ENCODE measurements around the gene BMP5. TPM values are rescaled to one million over a fixed set of nuclear protein-coding genes. Genes with fewer than 3 reads are reported as not detected.
A peak's percentile ranks its signal among the peaks of the same experiment; 100 is the strongest.

BMP5 gene
- total and polyA plus RNA-seq, 2 donors (not counting 1 experiment from before 2014, with no cell fraction given): 1.5 TPM; not detected in 1

DNA sequence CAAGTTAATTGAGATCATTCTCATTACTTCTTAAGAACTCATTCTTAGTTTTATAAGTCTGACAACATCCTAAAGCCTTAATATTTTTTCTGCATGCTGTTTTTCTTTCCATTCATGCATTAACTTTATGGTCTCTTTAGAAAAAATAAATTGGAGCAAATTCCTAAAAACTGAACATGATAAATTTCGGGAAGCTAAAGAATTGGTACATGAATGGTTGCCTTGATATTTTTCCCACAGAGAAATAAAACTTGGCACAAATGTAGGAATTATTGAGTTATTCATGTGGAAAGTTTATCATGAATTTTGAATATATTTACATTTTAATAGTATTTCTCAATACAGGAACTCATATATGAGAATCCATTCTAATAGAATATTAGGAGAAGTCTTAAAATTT is 115.9 kb downstream of the BMP5 start:
- Histone ChIP-seq H3K4me3 (replicated peaks in 1 of 4; ENCODE audit: control extremely low read depth in 1 of 4, insufficient read depth in 1 of 4, low read depth in 3 of 4, low read length in 4 of 4) (no peak overlapping the region), H4K20me1 (ENCODE audit: control insufficient read depth, extremely low read depth, insufficient read depth, low read length) (no peaks in the 10 kb centered on the region), H3K4me1 (ENCODE audit: control insufficient read depth, extremely low read depth, insufficient read depth, low read length) (peaks cover 2% of the 10 kb centered on the region), H3K36me3 (ENCODE audit: control insufficient read depth, insufficient read depth, low read length) (no peaks in the 10 kb centered on the region), H3K9ac (ENCODE audit: insufficient read depth, low read length) (no peak overlapping the region), H3K27ac (ENCODE audit: insufficient read depth, low read length) (no peak overlapping the region), H3K27me3 (ENCODE audit: control insufficient read depth, insufficient read depth, low read length) (no peaks in the 10 kb centered on the region), H3K79me2 (ENCODE audit: control insufficient read depth, insufficient read depth, low read length) (no peaks in the 10 kb centered on the region), H3K4me2 (ENCODE audit: extremely low read depth, insufficient read depth, low read length) (no peak overlapping the region), H2AFZ (ENCODE audit: low read length) (no peak overlapping the region), H3K9me3 (ENCODE audit: control insufficient read depth, insufficient read depth, low read depth, low read length) (no peaks in the 10 kb centered on the region)
- TF ChIP-seq, protein P1, sequence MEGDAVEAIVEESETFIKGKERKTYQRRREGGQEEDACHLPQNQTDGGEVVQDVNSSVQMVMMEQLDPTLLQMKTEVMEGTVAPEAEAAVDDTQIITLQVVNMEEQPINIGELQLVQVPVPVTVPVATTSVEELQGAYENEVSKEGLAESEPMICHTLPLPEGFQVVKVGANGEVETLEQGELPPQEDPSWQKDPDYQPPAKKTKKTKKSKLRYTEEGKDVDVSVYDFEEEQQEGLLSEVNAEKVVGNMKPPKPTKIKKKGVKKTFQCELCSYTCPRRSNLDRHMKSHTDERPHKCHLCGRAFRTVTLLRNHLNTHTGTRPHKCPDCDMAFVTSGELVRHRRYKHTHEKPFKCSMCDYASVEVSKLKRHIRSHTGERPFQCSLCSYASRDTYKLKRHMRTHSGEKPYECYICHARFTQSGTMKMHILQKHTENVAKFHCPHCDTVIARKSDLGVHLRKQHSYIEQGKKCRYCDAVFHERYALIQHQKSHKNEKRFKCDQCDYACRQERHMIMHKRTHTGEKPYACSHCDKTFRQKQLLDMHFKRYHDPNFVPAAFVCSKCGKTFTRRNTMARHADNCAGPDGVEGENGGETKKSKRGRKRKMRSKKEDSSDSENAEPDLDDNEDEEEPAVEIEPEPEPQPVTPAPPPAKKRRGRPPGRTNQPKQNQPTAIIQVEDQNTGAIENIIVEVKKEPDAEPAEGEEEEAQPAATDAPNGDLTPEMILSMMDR (conservative IDR thresholded peaks at IDR 0.05 in 1 of 2, IDR thresholded peaks at IDR 0.05 in 1 of 2; ENCODE audit: low read depth in 1 of 2, low read length in 2 of 2): no peak
- TF ChIP-seq EZH2 (IDR thresholded peaks at IDR 0.05; ENCODE audit: low read length, missing control alignments): no peak
- DNase-seq (ENCODE audit: low read depth in 2 of 2): no peak

DNA sequence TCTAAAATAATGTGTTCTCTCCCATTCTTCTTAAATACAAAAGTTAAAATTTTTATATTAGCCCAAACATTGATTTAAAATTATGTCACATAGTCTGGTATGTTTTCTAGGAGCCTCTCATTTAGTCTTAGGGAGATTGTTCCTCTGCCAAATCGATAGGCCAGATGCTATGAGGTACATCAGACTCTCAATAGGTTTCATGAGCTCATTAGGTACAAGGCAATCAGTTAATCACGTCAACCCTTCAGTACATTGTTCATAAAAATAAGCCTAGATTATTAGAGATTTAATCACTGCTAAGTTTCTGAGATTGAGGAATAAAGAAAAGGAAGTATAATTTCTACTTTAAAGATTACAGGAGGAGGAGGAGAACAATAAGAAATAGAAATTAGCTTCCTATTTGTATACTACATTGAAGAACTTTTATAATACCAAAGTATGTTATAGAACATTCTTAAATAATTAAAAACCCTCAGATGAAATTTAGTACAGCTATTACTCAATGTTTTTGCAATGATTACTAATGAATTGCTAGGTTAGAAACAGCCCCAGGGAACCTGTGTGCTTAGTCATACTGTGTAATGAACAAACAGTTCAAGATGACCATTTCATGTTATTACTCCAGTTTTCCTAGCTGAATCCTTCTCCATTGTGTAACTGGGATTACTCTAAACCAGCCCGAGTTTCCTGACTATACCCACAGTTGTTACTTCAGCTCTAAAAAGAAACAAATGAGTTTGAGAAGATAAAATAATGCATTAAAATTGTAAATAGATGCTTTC is 117.0 kb downstream of the BMP5 start:
- Histone ChIP-seq H2AFZ (ENCODE audit: low read length) (no peak overlapping the region), H3K9ac (ENCODE audit: insufficient read depth, low read length) (no peak overlapping the region), H3K79me2 (ENCODE audit: control insufficient read depth, insufficient read depth, low read length) (no peaks in the 10 kb centered on the region), H3K4me2 (ENCODE audit: extremely low read depth, insufficient read depth, low read length) (no peak overlapping the region), H3K4me1 (ENCODE audit: control insufficient read depth, extremely low read depth, insufficient read depth, low read length) (peaks cover 2% of the 10 kb centered on the region), H4K20me1 (ENCODE audit: control insufficient read depth, extremely low read depth, insufficient read depth, low read length) (no peaks in the 10 kb centered on the region), H3K27ac (ENCODE audit: insufficient read depth, low read length) (no peak overlapping the region), H3K4me3 (replicated peaks in 1 of 4; ENCODE audit: control extremely low read depth in 1 of 4, insufficient read depth in 1 of 4, low read depth in 3 of 4, low read length in 4 of 4) (no peak overlapping the region), H3K36me3 (ENCODE audit: control insufficient read depth, insufficient read depth, low read length) (no peaks in the 10 kb centered on the region), H3K9me3 (ENCODE audit: control insufficient read depth, insufficient read depth, low read depth, low read length) (no peaks in the 10 kb centered on the region), H3K27me3 (ENCODE audit: control insufficient read depth, insufficient read depth, low read length) (no peaks in the 10 kb centered on the region)
- DNase-seq (ENCODE audit: low read depth in 2 of 2): peak; percentile 73 to 93
- TF ChIP-seq, protein P1 (conservative IDR thresholded peaks at IDR 0.05 in 1 of 2, IDR thresholded peaks at IDR 0.05 in 1 of 2; ENCODE audit: low read depth in 1 of 2, low read length in 2 of 2): no peak

DNA sequence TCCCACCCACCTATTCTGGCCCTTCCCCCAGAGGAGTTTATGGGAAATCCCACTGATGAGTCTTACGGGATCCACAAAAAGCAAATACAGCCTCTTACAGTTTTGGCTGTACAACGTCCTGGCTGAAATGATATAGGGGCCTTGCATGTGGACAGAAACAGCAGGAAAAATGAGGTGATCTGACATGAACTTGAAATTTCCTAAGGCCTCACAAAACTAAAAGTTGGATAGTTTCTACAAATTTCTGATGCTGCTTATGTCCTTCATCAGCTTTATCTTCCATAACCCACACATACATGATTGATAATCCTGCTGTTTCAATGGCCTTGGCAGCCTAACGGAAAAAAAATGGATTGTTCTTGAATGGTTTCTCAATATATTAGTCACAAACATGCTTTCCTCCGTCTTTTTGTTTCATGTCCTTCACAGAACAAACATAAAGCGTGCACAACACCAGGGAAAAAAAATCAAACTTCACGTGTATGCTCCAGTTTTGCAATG is 118.8 kb downstream of the BMP5 start:
- H3K27ac ChIP-seq (ENCODE audit: insufficient read depth, low read length): no peak overlapping the region
- H3K9me3 ChIP-seq (ENCODE audit: control insufficient read depth, insufficient read depth, low read depth, low read length): no peaks in the 10 kb centered on the region
- DNase-seq (ENCODE audit: low read depth in 2 of 2): peak in 1 of 2 donors; percentile 78
- TF ChIP-seq EZH2 (IDR thresholded peaks at IDR 0.05; ENCODE audit: low read length, missing control alignments): no peak
- TF ChIP-seq, protein P1 (conservative IDR thresholded peaks at IDR 0.05 in 1 of 2, IDR thresholded peaks at IDR 0.05 in 1 of 2; ENCODE audit: low read depth in 1 of 2, low read length in 2 of 2): no peak
- no peaks in the 10 kb centered on the region for H3K36me3 ChIP-seq (ENCODE audit: control insufficient read depth, insufficient read depth, low read length)
- no peak overlapping the region for H3K4me2 ChIP-seq (ENCODE audit: extremely low read depth, insufficient read depth, low read length)
- H2AFZ ChIP-seq (ENCODE audit: low read length): no peak overlapping the region
- no peaks in the 10 kb centered on the region for H3K27me3 ChIP-seq (ENCODE audit: control insufficient read depth, insufficient read depth, low read length)
- H4K20me1 ChIP-seq (ENCODE audit: control insufficient read depth, extremely low read depth, insufficient read depth, low read length): no peaks in the 10 kb centered on the region
- no peaks in the 10 kb centered on the region for H3K79me2 ChIP-seq (ENCODE audit: control insufficient read depth, insufficient read depth, low read length)
- H3K9ac ChIP-seq (ENCODE audit: insufficient read depth, low read length): no peak overlapping the region
- H3K4me3 ChIP-seq (replicated peaks in 1 of 4; ENCODE audit: control extremely low read depth in 1 of 4, insufficient read depth in 1 of 4, low read depth in 3 of 4, low read length in 4 of 4): no peak overlapping the region
- peaks cover 2% of the 10 kb centered on the region for H3K4me1 ChIP-seq (ENCODE audit: control insufficient read depth, extremely low read depth, insufficient read depth, low read length)
